NCI-H510A (cell line): Measurements from ENCODE around the gene NHEJ1.

Experiments
- DNase-seq: peaks from one replicate; lab custom pipeline; 2025; lab: John Stamatoyannopoulos, UW

NHEJ1 gene

GRCh38 chr2:219028996-219029828 is 131.4 kb downstream of the NHEJ1 start:
- DNase-seq = no peak

GRCh38 chr2:219028141-219028540 is 132.5 kb downstream of the NHEJ1 start:
- DNase-seq = no peak

- DNase-seq = no peak
Observed at GRCh38 chr2:219027511-219028055, 133.0 kb downstream of the NHEJ1 start.

GRCh38 chr2:219026946-219027345 is 133.7 kb downstream of the NHEJ1 start:
- no peak for DNase-seq

- DNase-seq = no peak
Observed at GRCh38 chr2:219025637-219026585, 134.7 kb downstream of the NHEJ1 start.
